Liver (tissue), 3 donors: ENCODE data around the gene ZNF280A.

ENCODE experiments used
- JUND ChIP-seq, 2 donors: IDR thresholded peaks; 2 replicates each; pipeline ENCODE4 v1.6.1; 2016; ENCODE audit warnings: antibody characterized with exemption in 2 of 2
- TF ChIP-seq, protein P1 (sequence below): fragments of 150-350 bp; IDR thresholded peaks from 2 replicates; pipeline ENCODE4 v1.5.1; 2017; ENCODE audit warnings: improper control_type of control experiment, low read depth, low read length; ENCODE audit not compliant: missing input control
- TF ChIP-seq, protein P2 (sequence below): IDR thresholded peaks from 2 replicates; pipeline ENCODE4 v1.6.1; 2016; ENCODE audit warnings: antibody characterized with exemption
- donor health status: healthy.
- donor health status: healthy.

DNA sequence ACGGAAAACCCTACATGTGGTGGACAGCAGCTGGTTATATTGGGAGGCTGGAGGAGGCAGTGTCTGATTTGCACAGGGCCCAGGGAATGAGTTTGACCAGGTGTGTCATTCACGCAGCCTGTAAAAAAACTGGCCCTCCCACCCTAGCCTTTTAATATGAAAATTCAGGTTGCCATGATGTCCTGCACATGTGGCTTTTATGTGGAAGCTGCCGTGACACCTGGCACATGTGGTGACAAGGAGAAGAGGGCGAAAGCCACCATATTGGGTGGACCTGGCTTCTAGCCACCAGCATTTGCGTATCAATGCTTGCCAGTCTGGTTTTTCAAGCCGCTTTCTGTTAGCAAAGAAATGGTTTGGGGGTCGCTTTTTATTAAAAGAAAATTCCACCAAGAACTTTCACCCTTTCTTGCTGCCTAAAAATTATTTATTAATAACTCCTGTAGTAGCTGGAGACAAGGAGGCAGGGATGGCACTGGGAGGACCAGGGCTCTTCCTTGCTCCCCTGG is 54.9 kb downstream of the ZNF280A start:
- TF ChIP-seq JUND (IDR thresholded peaks at IDR 0.05) = no peak
- TF ChIP-seq, protein P1, sequence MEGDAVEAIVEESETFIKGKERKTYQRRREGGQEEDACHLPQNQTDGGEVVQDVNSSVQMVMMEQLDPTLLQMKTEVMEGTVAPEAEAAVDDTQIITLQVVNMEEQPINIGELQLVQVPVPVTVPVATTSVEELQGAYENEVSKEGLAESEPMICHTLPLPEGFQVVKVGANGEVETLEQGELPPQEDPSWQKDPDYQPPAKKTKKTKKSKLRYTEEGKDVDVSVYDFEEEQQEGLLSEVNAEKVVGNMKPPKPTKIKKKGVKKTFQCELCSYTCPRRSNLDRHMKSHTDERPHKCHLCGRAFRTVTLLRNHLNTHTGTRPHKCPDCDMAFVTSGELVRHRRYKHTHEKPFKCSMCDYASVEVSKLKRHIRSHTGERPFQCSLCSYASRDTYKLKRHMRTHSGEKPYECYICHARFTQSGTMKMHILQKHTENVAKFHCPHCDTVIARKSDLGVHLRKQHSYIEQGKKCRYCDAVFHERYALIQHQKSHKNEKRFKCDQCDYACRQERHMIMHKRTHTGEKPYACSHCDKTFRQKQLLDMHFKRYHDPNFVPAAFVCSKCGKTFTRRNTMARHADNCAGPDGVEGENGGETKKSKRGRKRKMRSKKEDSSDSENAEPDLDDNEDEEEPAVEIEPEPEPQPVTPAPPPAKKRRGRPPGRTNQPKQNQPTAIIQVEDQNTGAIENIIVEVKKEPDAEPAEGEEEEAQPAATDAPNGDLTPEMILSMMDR = no peak
- TF ChIP-seq, protein P2, sequence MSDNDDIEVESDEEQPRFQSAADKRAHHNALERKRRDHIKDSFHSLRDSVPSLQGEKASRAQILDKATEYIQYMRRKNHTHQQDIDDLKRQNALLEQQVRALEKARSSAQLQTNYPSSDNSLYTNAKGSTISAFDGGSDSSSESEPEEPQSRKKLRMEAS = no peak
